ENCODE results near the gene OFD1. TPM values are rescaled to one million over a fixed set of nuclear protein-coding genes. Genes with fewer than 3 reads are reported as not detected.

OFD1 gene
- total RNA-seq, 1 experiment from 2014 or later, result 14.1 TPM

- DNase-seq (ENCODE audit: low read depth, low spot score), result no peak
- in situ Hi-C loops (cut with HindIII; ENCODE audit: low pct_unique_long_range_greater_than_20kb, low sequenced_read_pairs), result no loop called here
Observed at GRCh38 chrX:13732246-13733067, 2.1 kb upstream of the OFD1 start.

- in situ Hi-C loops (cut with HindIII; ENCODE audit: low pct_unique_long_range_greater_than_20kb, low sequenced_read_pairs), result no loop called here
- DNase-seq (ENCODE audit: low read depth, low spot score), result no peak
Observed at GRCh38 chrX:13733506-13733905, 1.0 kb upstream of the OFD1 start.

DNA sequence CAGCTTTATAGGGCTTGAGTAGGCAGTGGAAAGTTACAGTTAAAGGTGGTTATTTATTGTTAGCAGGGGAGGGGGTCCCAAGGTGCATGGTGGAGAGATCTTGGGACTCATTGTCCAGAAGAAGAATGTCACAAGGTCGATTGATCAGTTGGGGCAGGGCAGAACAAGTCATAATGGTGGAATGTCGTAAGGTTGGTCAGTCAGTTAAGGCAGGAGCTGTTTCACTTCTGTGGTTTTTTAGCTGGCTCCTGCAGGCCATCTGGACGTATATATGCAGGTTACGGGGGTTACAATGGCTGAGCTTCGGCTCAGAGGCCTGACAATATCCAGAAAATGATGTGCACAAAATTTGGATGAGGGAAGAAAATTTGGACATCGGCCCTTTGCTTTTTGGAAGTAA lies 7.1 kb downstream of the OFD1 start:
- DNase-seq (ENCODE audit: low read depth, low spot score), result no peak

GRCh38 chrX:13742397-13743176 lies 8.0 kb downstream of the OFD1 start:
- DNase-seq (ENCODE audit: low read depth, low spot score), result no peak
- in situ Hi-C loops (cut with HindIII; ENCODE audit: low pct_unique_long_range_greater_than_20kb, low sequenced_read_pairs), result no loop called here

More for the DNA sequence above, 7.1 kb downstream of the OFD1 start:
- in situ Hi-C loops (cut with HindIII; ENCODE audit: low pct_unique_long_range_greater_than_20kb, low sequenced_read_pairs), result no loop called here

- in situ Hi-C loops (cut with HindIII; ENCODE audit: low pct_unique_long_range_greater_than_20kb, low sequenced_read_pairs), result no loop called here
- DNase-seq (ENCODE audit: low read depth, low spot score), result peak; percentile 70
Observed at GRCh38 chrX:13747836-13748235, 13.3 kb downstream of the OFD1 start.

GRCh38 chrX:13748486-13748885 lies 13.9 kb downstream of the OFD1 start:
- in situ Hi-C loops (cut with HindIII; ENCODE audit: low pct_unique_long_range_greater_than_20kb, low sequenced_read_pairs), result no loop called here
- no peak for DNase-seq (ENCODE audit: low read depth, low spot score)

GRCh38 chrX:13750204-13750603 lies 15.7 kb downstream of the OFD1 start:
- in situ Hi-C loops (cut with HindIII; ENCODE audit: low pct_unique_long_range_greater_than_20kb, low sequenced_read_pairs), result no loop called here
- DNase-seq (ENCODE audit: low read depth, low spot score), result peak; percentile 67

DNA sequence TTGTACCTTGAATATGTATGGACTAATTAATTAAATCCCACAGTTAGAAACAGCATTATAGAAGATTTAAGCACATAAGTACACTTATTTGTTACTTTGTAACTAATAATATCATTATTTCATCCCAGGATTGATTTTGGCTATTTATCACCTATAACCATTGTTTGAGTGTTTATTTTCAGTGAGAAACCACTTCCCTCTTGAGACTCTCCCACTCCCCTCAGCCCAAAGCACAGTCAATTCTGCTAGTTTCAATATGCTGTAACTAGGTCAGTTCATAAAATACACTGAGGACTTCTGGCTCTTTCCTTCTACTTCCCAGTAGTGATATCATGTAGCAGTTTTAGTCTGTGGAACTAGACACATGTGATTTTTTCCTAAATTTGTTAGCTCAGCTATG lies 16.3 kb downstream of the OFD1 start:
- no peak for DNase-seq (ENCODE audit: low read depth, low spot score)
- in situ Hi-C loops (cut with HindIII; ENCODE audit: low pct_unique_long_range_greater_than_20kb, low sequenced_read_pairs), result no loop called here

GRCh38 chrX:13752141-13752540 lies 17.6 kb downstream of the OFD1 start:
- in situ Hi-C loops (cut with HindIII; ENCODE audit: low pct_unique_long_range_greater_than_20kb, low sequenced_read_pairs), result no loop called here
- no peak for DNase-seq (ENCODE audit: low read depth, low spot score)

GRCh38 chrX:13752646-13753045 lies 18.1 kb downstream of the OFD1 start:
- in situ Hi-C loops (cut with HindIII; ENCODE audit: low pct_unique_long_range_greater_than_20kb, low sequenced_read_pairs), result no loop called here

DNA sequence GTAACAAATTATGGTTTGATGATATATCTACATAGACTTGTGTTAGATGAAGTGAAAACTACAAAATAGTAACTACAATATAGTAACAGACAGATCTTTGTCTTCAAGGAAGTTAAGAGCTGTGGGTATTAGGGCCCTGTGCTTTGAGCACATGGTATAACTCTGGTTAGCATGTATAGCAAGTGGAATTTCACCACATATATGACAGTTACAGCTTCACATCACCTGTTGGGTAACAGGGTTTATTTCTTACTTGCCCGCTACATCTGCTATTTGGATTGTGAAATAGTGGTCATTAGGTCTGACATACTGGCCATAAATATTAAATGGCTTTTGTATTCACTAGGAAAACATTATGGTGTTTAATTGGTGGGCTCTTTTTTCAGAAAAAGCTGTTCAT lies 20.2 kb downstream of the OFD1 start:
- no peak for DNase-seq (ENCODE audit: low read depth, low spot score)
- in situ Hi-C loops (cut with HindIII; ENCODE audit: low pct_unique_long_range_greater_than_20kb, low sequenced_read_pairs), result no loop called here

More at GRCh38 chrX:13752646-13753045, 18.1 kb downstream of the OFD1 start:
- DNase-seq (ENCODE audit: low read depth, low spot score), result no peak

GRCh38 chrX:13755254-13755653 lies 20.7 kb downstream of the OFD1 start:
- in situ Hi-C loops (cut with HindIII; ENCODE audit: low pct_unique_long_range_greater_than_20kb, low sequenced_read_pairs), result no loop called here
- no peak for DNase-seq (ENCODE audit: low read depth, low spot score)

- no peak for DNase-seq (ENCODE audit: low read depth, low spot score)
- in situ Hi-C loops (cut with HindIII; ENCODE audit: low pct_unique_long_range_greater_than_20kb, low sequenced_read_pairs), result no loop called here
Observed at GRCh38 chrX:13756381-13756780, 21.8 kb downstream of the OFD1 start.

DNA sequence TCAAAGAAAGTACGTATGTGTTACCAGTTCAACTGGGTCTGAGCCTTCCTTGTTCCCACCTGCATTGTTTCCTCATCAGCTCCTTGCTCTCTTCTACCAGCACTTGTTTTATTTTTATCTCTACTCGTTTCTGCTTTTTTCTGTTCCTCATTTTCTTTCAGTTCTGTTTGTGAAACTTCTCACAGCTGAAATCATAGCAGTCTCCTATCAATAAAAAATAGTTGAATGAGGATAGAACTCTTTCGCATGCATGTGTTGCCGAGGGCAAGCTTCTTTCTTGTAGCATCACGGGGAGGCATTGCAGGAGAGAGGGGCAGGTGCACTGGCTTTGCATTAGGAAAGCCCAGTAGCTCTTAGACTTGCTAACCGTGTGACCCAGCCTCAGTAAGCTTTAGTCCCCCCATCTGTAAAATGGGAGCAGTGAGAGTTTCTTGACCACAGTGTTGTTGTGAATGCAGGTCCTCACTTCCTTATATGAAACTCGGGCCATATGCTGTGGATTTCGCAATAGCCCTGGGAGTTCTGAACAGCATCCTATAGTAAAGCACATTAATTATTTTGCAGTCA lies 24.7 kb downstream of the OFD1 start:
- DNase-seq (ENCODE audit: low read depth, low spot score), result no peak
- in situ Hi-C loops (cut with HindIII; ENCODE audit: low pct_unique_long_range_greater_than_20kb, low sequenced_read_pairs), result no loop called here

DNA sequence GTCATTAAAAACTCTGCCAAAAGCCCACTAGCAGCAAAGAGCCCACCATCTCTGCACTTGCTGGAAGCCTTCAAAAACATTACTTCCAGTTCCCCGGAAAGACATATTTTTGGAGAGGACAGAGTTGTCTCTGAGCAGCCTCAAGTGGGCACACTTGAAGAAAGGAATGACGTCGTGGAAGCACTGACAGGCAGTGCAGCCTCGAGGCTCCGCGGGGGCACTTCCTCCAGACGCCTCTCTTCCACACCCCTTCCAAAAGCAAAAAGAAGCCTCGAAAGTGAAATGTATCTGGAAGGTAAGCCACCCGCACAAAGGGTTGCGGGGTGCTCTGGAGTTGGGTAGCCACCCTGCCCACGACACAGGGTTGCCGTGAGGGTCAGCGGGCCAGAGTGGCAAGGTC lies 25.9 kb downstream of the OFD1 start:
- in situ Hi-C loops (cut with HindIII; ENCODE audit: low pct_unique_long_range_greater_than_20kb, low sequenced_read_pairs), result no loop called here
- DNase-seq (ENCODE audit: low read depth, low spot score), result no peak

DNA sequence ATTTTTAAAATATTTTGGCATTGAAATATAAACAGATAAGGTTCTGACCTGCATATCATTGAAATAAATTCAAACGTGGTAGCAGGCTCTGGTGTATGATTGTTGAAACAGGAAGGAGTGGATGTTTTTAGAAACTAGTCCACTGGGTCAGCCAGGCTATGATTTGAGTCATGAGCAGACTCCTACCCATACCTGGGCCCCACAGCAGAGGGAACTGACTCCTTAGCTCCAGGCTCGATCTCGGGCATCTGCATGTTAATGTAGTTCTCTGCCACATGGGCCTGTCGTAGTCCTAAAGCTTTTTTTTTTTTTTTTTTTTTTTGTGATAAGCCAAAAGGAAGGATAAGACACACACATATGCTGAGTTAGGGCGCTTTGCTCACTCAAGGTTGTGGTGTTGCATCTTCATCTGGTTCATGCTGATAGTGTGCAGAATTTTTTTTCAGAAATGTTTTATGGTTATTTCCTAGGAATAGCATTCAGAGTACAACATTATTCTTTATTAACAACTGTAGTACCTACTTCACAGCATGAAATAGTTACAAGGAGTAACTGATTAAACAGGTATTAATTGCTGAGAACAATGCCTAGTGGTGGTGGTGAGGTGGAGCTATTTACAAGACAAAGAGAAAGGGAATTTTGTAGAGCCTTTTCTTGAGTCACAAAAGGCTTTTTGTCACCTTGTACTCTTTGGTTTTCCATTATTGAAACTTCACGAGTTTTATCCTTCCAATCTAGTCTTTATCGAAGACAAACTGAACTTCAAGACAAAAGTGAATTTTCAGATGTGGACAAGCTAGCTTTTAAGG lies 27.3 kb downstream of the OFD1 start:
- in situ Hi-C loops (cut with HindIII; ENCODE audit: low pct_unique_long_range_greater_than_20kb, low sequenced_read_pairs), result no loop called here
- DNase-seq (ENCODE audit: low read depth, low spot score), result no peak

GRCh38 chrX:13763489-13763888 lies 28.9 kb downstream of the OFD1 start:
- DNase-seq (ENCODE audit: low read depth, low spot score), result no peak
- in situ Hi-C loops (cut with HindIII; ENCODE audit: low pct_unique_long_range_greater_than_20kb, low sequenced_read_pairs), result no loop called here

GRCh38 chrX:13764281-13764680 lies 29.7 kb downstream of the OFD1 start:
- in situ Hi-C loops (cut with HindIII; ENCODE audit: low pct_unique_long_range_greater_than_20kb, low sequenced_read_pairs), result no loop called here
- DNase-seq (ENCODE audit: low read depth, low spot score), result no peak
